G401 (cell line): ENCODE data around the gene MCTS1. TPM values are rescaled to one million over a fixed set of nuclear protein-coding genes. Genes with fewer than 3 reads are reported as not detected.
A peak's percentile ranks its signal among the peaks of the same experiment; 100 is the strongest.
"Not testable (repeated sequence)": the region's sequence is repeated elsewhere in the genome, so short reads cannot be mapped to it uniquely, and the experiment has no call there.

Experiments
- DNase-seq: peaks from one replicate; pipeline ENCODE4 v3.0.0-alpha.2; 2015; ENCODE audit warnings: low spot score
- in situ Hi-C: cut with HindIII; loops from 2 replicates; pipeline ENCODE4 v1.10.0; 2016; ENCODE audit warnings: low sequenced_read_pairs, mixed read lengths
- total RNA-seq: library from RNA; depleted of rRNA; stranded (reverse); fragments of >200 nt; shearing (Covaris generic); gene quantifications from 2 replicates; pipeline ENCODE4 v1.2.3, GENCODE V29; 2014; rRNA removed

The MCTS1 gene
- total RNA-seq, 1 experiment from 2014 or later = 72.6 TPM

- in situ Hi-C loops = no loop called here
- DNase-seq = no peak
These were observed 14.2 kb downstream of the MCTS1 start for GRCh38 chrX:120617996-120618630.

GRCh38 chrX:120625371-120625770 lies 21.5 kb downstream of the MCTS1 start:
- in situ Hi-C loops = no loop called here
- no peak for DNase-seq

GRCh38 chrX:120629667-120630537 lies 26.0 kb downstream of the MCTS1 start, which contains the start of gene C1GALT1C1:
Gene C1GALT1C1, minus strand, starts transcription at chrX:120630054. Its CDS starts 2,888 bp downstream, at chrX:120627166.
- DNase-seq = peak; percentile 93
- in situ Hi-C loops = no loop called here

GRCh38 chrX:120638619-120639018 lies 34.7 kb downstream of the MCTS1 start:
- DNase-seq = no peak
- in situ Hi-C loops = no loop called here

- DNase-seq = no peak
- in situ Hi-C loops = no loop called here
These were observed 39.0 kb downstream of the MCTS1 start for GRCh38 chrX:120642871-120643270.

- in situ Hi-C loops = no loop called here
- no peak for DNase-seq
These were observed 43.2 kb downstream of the MCTS1 start for GRCh38 chrX:120647127-120647526.

GRCh38 chrX:120652256-120652655 lies 48.4 kb downstream of the MCTS1 start:
- DNase-seq, in situ Hi-C loops: not testable (repeated sequence)

- in situ Hi-C loops = no loop called here
- DNase-seq = no peak
These were observed 49.1 kb downstream of the MCTS1 start for GRCh38 chrX:120653000-120653399.

- in situ Hi-C loops = no loop called here
- no peak for DNase-seq
These were observed 56.7 kb downstream of the MCTS1 start for GRCh38 chrX:120660637-120661036.

Other genes with a start within 250 kb of the MCTS1 start
- gene ATP1B4, start 242.0 kb upstream of the MCTS1 start, total RNA-seq = not detected in 2 replicates
- 50.5 and 62.6 TPM in 2 replicates for gene LAMP2, start 134.8 kb upstream of the MCTS1 start, total RNA-seq
- 18.8 and 21.3 TPM in 2 replicates for gene CUL4B, start 43.1 kb upstream of the MCTS1 start, total RNA-seq
- gene C1GALT1C1, start 26.0 kb downstream of the MCTS1 start, total RNA-seq = 20.0 and 21.4 TPM in 2 replicates